ENCODE measurements around the gene SNAPC5.
A peak's percentile ranks its signal among the peaks of the same experiment; 100 is the strongest.
"Not testable (repeated sequence)": the region's sequence is repeated elsewhere in the genome, so short reads cannot be mapped to it uniquely, and the experiment has no call there.

SNAPC5 gene, protein sequence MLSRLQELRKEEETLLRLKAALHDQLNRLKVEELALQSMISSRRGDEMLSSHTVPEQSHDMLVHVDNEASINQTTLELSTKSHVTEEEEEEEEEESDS

GRCh38 chr15:66497502-66498455 lies at the start of gene SNAPC5:
SNAPC5 (minus strand) TSS chr15:66497762; CDS start chr15:66497731, 31 bp downstream.
- DNase-seq: peak; percentile 98

GRCh38 chr15:66545255-66545654 lies 47.7 kb upstream of the SNAPC5 start:
- no peak for DNase-seq

GRCh38 chr15:66542896-66543295 lies 45.3 kb upstream of the SNAPC5 start:
- DNase-seq: no peak

DNA sequence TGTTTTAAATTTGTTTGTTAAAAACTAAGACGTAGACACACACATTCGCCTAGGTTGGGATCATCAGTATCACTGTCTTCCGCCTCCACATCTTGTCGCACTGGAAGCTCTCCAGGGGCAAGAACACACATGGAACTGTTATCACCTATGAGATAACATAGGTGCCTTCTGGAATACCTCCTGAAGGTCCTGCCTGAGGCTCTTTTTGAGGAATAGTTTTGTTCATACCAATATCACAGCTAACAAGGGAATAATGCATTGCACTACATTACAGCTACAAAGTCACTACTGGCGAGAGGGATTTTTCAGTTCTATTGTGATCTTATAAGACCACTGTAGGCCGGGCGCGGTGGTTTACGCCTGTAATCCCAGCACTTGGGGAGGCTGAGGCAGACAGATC lies 37.5 kb upstream of the SNAPC5 start:
- DNase-seq: no peak

DNA sequence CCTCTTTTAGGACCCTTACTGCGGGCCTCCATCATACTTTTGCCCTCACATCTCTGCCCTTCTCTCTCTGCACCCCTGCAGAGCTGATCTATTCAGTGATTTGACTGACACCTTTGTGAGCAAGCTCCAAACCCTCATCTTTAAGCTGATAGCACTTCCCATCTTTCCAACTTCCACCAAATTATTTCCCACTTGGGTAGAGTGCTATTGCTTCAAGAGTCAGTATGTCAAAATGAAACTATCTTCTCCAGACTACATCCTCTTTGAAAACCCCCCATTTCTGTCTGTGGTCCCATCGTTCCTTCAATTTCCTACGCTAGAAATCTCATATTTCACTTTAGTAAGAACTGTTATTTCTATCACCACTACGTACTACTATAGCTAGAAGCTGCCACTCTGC lies 27.3 kb upstream of the SNAPC5 start:
- DNase-seq: no peak

- DNase-seq: no peak
These were observed 26.4 kb upstream of the SNAPC5 start for GRCh38 chr15:66523926-66524325.

DNA sequence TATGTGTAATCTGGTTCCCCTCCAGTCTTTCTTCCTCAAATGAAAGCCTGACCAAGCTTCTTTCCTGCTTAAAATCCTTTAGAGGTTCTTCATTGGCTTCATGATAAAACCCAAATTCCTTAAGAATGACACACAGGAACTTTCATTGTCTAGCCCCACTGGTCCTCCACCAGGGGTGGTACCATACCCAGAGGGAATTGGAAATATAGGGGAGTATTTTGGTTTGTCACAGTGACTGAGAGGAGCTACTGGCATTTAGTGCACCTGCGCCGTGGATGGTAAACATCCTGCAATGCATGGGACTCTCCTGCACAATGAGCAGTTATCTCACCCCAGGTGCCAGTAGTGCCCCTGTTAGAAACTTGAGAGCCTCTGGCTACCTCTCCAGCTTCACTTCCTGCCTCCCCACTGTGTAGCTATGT lies 18.4 kb upstream of the SNAPC5 start:
- no peak for DNase-seq

- DNase-seq: no peak
These were observed 17.0 kb upstream of the SNAPC5 start for GRCh38 chr15:66514586-66514985.

DNA sequence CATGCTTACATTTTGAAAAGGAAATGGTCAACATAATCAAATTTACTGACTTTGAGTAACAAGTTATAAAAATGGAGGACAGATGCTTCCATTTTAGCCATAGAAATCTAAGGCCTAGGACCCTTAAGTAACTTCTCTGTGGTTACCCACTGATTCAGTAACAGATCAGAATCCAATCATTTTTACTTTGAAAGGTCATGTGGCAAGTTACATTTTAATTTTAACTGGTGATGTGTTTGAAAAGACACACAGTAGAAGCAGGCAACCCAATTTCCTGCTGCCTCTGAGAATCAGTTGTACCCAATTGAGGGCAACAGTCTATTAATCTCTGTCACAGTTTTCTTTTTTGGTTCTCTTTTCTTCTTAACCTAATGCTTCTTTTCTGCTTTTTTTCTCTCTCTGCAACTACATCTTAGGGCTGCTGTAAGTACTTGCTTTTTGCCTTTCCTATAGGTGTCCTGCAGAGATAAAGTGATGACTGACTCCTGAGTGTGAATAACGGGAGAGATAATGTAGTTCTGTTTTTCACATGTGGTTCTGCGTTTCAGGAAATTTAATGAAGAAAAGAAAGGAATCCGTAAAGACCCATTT lies 10.8 kb upstream of the SNAPC5 start:
- DNase-seq: no peak

DNA sequence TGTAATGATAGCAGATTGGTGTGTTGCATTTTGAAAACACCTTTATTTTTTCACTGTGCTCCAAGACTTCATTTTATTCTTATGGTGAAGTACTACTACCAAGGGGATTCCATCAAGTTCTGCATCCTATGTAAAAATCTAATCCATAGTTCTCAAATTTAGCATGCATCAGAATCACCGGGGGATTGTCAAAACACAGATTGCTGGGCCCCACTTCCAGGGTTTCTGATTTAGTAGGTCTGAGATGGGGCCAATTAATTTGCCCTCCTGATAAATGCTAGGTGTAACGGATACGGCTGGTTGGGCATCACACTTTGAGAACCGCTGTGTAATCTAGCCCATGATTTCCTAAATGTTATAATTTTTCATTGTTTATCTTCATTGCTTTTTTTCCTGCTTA lies 8.3 kb upstream of the SNAPC5 start:
- DNase-seq: no peak

DNA sequence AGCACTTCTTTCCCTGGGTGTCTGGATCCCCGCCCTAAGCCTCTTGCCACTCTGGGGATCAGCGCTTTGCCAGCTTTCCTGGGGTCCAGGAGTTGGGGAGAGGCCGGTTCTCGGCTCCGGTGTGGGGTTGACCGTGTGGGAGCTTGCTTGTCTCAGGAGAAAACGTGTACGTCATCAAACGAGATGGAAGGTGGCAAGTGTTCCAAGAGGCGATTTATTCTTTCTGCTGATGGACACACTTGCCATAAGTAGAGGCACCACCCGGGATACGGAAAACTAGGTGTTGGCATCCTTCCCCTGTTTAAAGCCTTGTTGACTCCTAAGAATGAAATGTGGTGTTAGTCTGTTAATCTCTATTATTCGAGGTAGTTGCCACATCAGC lies 7.9 kb upstream of the SNAPC5 start:
- no peak for DNase-seq

DNA sequence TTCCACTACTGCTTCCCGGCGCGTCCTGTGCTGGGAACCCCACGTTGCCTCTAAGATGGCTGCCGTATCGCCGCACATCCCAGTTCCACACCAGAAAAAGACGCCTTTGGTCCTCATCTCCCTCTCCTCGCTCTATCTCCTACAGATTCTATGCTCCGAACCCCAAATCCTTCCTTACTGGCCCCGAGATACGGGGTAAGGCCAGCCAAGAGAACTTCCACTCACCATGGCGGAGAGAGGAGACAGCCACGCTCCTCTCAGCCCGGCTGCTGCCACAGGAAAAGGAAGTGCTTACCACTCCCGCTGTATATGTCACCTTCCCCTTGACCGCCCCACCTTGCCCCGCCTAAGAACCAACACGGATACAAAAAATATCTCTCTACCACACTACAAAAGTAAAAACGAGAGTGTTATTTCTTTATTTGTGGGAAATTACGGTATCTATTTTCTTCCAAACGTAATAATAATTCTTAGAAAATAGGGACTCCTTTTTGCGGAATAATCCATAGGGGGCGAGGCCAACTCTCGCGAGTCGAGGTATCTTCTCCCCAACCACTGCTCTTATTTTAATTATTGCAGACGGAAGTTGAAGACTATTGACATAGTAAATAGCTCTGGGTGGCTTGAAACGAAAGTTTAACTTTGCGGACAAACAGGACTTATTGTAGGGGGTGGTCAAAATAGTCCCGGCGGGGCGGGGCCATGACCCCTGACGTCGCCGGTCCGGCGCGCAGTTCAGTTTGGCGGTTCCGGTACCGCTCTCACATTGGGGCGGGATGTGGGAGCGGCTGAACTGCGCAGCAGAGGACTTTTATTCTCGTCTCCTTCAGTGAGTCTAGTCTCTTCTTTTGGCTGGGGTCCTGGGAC lies 7.2 kb upstream of the SNAPC5 start, which contains the start of the genes RPL4 and ZWILCH:
TSS of gene RPL4 (minus strand) at position 293 of the 867 bp plus-strand sequence. CDS start at position 228, 65 bp downstream.
TSS of gene ZWILCH (plus strand) at position 764 of the 867 bp plus-strand sequence. CDS start at position 777, 13 bp downstream.
- DNase-seq: peak; percentile 84

DNA sequence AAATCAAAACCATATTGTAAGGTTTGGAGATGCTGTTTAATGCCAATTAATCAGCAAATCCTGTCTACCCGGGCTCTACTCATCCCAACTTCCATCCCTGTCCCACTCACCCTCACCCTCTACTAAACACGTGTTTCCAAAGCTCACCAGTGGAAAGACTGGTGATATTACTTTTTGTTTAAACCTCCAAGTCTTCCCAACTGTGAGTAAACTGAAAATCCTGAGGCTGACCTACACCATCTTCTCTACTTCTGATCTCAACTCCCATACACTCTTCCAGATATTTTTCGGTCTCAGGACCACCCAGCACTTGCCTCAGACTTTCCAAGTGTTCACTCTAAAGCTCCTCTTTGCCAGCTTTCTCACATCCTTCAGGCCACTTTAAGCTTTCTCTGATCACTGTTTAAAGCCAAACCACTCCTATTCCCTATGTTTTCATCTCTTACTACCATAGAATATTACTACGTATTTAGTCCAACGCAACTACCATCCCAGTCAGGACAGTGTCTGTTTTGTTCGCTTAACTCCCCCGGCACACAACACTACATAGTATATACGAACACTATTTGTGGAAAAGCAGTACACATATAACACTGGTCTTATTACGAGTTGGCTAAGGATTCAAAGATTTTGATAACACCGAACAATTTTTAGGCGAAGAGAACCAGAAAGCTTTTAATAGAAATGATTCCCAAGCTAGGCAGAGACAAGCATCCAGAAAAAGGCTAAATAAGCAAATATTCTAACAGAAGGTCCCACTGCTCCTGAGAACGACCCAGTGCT lies 6.4 kb upstream of the SNAPC5 start:
- no peak for DNase-seq

- not testable (repeated sequence) for DNase-seq
These were observed 5.6 kb upstream of the SNAPC5 start for GRCh38 chr15:66503041-66503648.

DNA sequence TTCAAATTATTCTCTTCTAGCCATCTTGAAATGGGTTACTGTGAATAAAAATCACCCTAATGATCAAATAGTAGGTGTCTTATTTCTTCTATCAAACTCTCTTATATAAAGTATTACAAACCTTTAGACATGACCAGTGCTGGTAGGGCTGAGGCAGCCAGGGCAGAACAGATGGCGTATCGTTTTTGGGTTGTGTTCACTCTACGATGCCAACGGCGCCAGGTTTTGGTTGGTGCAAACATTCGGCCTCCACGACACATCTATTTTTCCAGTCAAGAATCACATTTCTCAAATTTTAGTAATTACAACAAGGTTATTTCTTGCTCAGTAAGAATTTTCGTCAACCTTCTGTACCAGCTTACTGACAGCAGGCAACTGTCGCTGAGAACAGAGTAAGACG lies 4.9 kb upstream of the SNAPC5 start:
- DNase-seq: no peak

- not testable (repeated sequence) for DNase-seq
These were observed 2.8 kb upstream of the SNAPC5 start for GRCh38 chr15:66500346-66500745.

- no peak for DNase-seq
These were observed 1.2 kb upstream of the SNAPC5 start for GRCh38 chr15:66498501-66499386.

DNA sequence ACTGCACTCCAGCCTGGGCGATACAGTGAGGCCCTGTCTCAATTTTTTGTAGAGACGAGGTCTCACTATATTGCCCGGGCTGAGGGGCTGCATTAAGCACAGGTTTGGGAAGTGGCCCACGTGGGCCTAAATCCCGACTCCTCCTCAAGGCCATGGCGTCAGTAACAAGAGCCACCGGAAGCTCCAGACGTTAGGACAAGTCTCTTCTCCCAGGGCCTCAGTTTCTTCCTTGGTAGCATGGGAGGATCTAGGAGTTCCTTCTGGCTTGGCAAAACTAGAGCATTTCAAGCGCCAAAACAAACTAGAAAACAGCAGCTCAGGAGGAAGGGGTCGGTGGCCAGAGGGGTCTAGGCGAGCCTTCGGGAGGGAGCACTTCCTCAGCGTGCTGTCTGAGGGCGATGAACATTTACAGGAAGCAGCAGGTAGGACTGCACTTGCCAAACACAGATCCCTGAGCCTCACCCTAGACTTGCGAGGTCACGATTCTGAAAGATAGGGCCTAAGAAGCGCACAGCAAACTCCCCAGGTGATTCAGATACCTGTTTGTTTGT lies 536 bp downstream of the SNAPC5 start:
- peak; percentile 41 for DNase-seq

GRCh38 chr15:66494262-66494661 lies 3.3 kb downstream of the SNAPC5 start:
- DNase-seq: no peak

DNA sequence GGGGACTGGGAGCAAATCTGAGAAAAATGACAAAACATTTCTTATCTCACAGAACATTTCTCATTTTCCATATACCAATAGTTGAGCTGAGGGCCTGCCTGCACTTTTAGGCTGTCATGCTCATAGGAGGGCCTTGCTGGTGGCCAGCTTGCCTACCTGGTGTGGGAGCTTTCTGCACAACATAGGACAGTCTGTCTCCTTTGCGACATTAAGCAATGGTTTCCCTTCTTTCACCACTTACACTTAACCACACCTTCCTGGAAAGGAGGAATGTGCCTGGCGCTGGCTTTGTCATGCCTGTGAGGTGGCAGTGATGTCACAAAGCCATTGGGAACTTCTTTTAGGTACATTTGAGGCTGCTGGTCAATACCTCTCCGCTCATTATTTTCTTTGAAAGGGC lies 5.7 kb downstream of the SNAPC5 start:
- DNase-seq: no peak
